AG10803 (cell line): ENCODE measurements around the gene LITAF.

Experiments
- DNase-seq: peaks from one replicate; pipeline ENCODE4 v3.0.0; 2010; ENCODE audit warnings: low read depth
- H3K4me3 ChIP-seq: 2 replicates; pipeline ENCODE4 v1.5.1; 2011; ENCODE audit warnings: mild to moderate bottlenecking, low read length, control low read depth
- CTCF ChIP-seq: conservative IDR thresholded peaks from 2 replicates; pipeline ENCODE4 v1.5.1; 2011; ENCODE audit warnings: mild to moderate bottlenecking, low read length, control low read depth, inconsistent platforms

Gene LITAF

DNA sequence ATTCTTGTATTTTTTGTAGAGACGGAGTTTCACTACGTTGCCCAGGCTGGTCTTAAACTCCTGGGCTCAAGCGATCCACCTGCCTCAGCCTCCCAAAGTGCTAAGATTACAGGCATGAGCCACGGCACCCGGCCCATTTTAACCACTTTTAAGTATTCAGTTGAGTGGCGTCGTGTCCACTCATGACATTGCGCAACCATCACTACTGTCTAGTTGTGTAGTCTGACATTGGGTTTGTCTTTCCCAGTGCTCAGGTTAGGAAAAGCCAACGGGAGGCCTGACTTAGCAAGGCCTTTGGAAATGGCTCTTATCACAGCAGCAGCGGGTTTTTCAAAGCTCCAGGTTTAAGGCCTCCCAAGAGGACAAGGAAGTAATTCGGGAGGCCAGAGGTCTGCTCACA is 58.7 kb downstream of the LITAF start:
- no peak for TF ChIP-seq CTCF
- H3K4me3 ChIP-seq, result no peak overlapping the region
- DNase-seq, result no peak

- DNase-seq, result no peak
- H3K4me3 ChIP-seq, result no peak overlapping the region
These were observed 59.9 kb downstream of the LITAF start for GRCh38 chr16:11526655-11527350.

DNA sequence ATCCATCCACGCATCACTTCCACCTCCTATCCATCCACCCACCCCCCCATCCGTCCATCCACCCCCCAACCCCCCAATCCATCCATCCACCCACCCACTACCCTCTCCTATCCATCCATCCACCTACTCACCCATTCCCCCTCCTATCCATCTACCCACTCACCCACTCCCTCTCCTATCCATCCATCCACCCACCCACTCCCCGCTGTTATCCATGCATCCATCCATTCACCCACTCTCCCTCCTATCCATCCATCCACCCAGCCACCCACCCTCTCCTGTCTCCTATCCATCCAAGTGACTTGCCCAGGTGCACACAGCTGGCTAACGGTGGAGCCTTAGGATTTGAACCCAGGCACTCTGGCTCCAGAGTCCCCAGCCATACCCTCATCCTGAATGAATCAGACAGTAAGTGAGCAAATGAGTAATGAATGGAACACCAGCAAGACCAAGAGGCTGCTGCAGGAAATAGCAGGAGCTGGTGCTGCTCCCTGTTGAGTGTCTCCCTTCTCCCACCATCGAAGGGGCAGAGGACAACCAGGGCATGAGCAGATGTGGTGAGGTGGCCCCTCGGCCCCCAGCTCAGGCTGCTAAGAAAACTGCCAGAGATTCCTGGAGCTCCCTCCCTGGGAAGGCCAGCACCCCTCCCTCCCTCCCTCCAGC is 62.5 kb downstream of the LITAF start:
- H3K4me3 ChIP-seq, result no peak overlapping the region
- no peak for DNase-seq
- no peak; the same call in 1 of the 2 replicates for TF ChIP-seq CTCF

More at GRCh38 chr16:11526655-11527350, 59.9 kb downstream of the LITAF start:
- TF ChIP-seq CTCF, result no peak

DNA sequence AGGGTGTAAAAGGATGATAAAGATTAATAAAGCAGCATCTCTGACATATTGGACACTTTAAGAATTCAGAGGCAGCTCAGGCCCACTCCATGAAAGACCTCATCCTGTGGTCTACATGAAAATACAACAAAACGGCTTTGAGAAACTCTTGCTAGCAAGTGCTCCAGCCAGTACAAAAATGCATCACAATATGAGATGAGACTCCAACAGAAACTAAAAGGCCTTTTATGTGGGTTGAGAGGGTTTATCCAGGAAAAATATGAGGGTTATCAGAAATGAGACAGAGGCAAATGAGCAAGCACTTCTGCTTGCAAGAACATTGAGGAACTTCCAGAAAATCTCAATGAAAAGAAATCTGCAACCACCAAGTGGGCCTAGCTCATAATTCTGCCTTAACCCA is 65.7 kb downstream of the LITAF start:
- no peak for DNase-seq
- H3K4me3 ChIP-seq, result no peak overlapping the region

DNA sequence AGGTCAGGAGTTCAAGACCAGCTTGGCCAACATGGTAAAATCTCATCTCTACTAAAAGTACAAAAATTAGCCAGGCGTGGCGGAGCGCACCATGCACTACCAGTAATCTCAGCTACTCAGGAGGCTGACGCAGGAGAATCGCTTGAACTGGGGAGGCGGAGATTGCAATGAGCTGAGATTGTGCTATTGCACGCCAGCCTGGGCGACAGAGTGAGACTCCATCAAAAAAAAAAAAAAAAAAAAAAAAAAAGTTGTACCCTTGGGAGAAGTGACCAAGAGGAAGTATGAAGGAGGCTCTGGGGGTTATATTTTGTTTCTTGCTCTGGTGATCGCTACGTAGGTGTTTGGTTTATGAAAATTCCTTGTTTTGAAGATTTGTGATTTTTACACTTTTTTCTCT is 66.3 kb downstream of the LITAF start:
- no peak for TF ChIP-seq CTCF
- H3K4me3 ChIP-seq, result no peak overlapping the region
- no peak for DNase-seq

More for the DNA sequence above, 65.7 kb downstream of the LITAF start:
- TF ChIP-seq CTCF, result no peak

DNA sequence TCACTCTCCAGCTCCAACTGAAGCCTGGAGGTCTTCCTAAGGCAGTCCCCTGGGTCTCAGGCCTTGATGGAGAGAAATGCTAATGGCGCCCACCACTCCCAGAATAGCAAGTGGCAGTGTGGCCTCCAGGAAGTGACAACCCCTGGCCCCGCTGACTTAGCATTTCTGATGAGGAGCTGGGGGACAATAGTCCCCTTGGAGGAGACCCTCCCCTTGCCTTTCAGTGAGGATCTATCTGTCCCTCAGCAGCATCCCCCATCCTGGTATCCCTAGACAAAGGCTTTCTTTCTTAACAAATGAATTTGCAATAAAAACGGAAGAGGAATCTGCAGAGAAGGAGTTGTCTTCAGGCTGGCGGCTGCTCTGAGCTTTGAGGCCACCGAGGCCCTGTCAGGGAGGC is 68.8 kb downstream of the LITAF start:
- no peak for DNase-seq
- TF ChIP-seq CTCF, result no peak

More for the DNA sequence above, 68.8 kb downstream of the LITAF start:
- H3K4me3 ChIP-seq, result no peak overlapping the region
